ENCODE measurements around the gene CD9.

CD9 gene

GRCh38 chr12:6250343-6250742 lies 50.1 kb downstream of the CD9 start:
- DNase-seq, result no peak

GRCh38 chr12:6253278-6253677 lies 53.1 kb downstream of the CD9 start:
- no peak for DNase-seq

GRCh38 chr12:6254491-6254890 lies 54.3 kb downstream of the CD9 start:
- no peak for DNase-seq

- DNase-seq, result no peak
Observed at GRCh38 chr12:6257007-6257406, 56.8 kb downstream of the CD9 start.

GRCh38 chr12:6262211-6262610 lies 62.0 kb downstream of the CD9 start:
- no peak for DNase-seq

GRCh38 chr12:6262623-6263022 lies 62.4 kb downstream of the CD9 start:
- DNase-seq, result no peak

GRCh38 chr12:6263931-6264330 lies 63.7 kb downstream of the CD9 start:
- no peak for DNase-seq

GRCh38 chr12:6264402-6265037 lies 64.3 kb downstream of the CD9 start:
- no peak for DNase-seq

- DNase-seq, result no peak
Observed at GRCh38 chr12:6265038-6265405, 64.8 kb downstream of the CD9 start.

- no peak for DNase-seq
Observed at GRCh38 chr12:6266541-6266966, 66.4 kb downstream of the CD9 start.

GRCh38 chr12:6266971-6267721 lies 66.9 kb downstream of the CD9 start:
- DNase-seq, result peak; percentile 74

- no peak for DNase-seq
Observed at GRCh38 chr12:6268484-6269157, 68.4 kb downstream of the CD9 start.

- no peak for DNase-seq
Observed at GRCh38 chr12:6269986-6270385, 69.8 kb downstream of the CD9 start.

GRCh38 chr12:6271281-6271680 lies 71.1 kb downstream of the CD9 start:
- DNase-seq, result no peak

GRCh38 chr12:6272300-6273204 lies 72.4 kb downstream of the CD9 start:
- peak; percentile 12 for DNase-seq

- no peak for DNase-seq
Observed at GRCh38 chr12:6273205-6273540, 73.0 kb downstream of the CD9 start.

- no peak for DNase-seq
Observed at GRCh38 chr12:6273541-6274230, 73.5 kb downstream of the CD9 start.

GRCh38 chr12:6274231-6275221 lies 74.3 kb downstream of the CD9 start:
- no peak for DNase-seq

GRCh38 chr12:6275928-6276887 lies 76.0 kb downstream of the CD9 start:
- DNase-seq, result no peak
